Esophagus muscularis mucosa (tissue), 4 donors: ENCODE measurements around the gene CCL13. TPM values are rescaled to one million over a fixed set of nuclear protein-coding genes. Genes with fewer than 3 reads are reported as not detected.

Source experiments
- DNase-seq: peaks from one replicate; pipeline ENCODE4 v3.0.0-alpha.2; 2017; ENCODE audit errors: extremely low spot score
- H3K27ac ChIP-seq, 4 donors: fragments of 200-600 bp; sonication (generic); replicated peaks in 1 of 4; 1 replicate in 3 of 4; 2 replicates in 1 of 4; pipeline ENCODE4 v1.5.1; 2016 to 2019; ENCODE audit warnings: mild to moderate bottlenecking in 1 of 4
- H3K27me3 ChIP-seq, 4 donors: fragments of 200-600 bp; sonication (generic); one replicate each; pipeline versions ENCODE4 v1.5.1 to v1.6.0; 2016 to 2019
- H3K36me3 ChIP-seq, 4 donors: fragments of 200-600 bp; sonication (generic); one replicate each; pipeline ENCODE4 v1.5.1; 2016 to 2019
- H3K4me1 ChIP-seq, 4 donors: fragments of 200-600 bp; sonication (generic); one replicate each; pipeline ENCODE4 v1.5.1; 2016 to 2019
- H3K4me3 ChIP-seq, 4 donors: fragments of 200-600 bp; sonication (generic); 1 replicate in 2 of 4; 2 replicates in 2 of 4; pipeline ENCODE4 v1.5.1; 2016 to 2019; ENCODE audit warnings: mild to moderate bottlenecking in 4 of 4, moderate library complexity in 1 of 4
- H3K9me3 ChIP-seq, 4 donors: fragments of 200-600 bp; sonication (generic); 1 replicate in 3 of 4; 2 replicates in 1 of 4; pipeline ENCODE4 v1.5.1; 2016 to 2019
- CTCF ChIP-seq, 3 experiments: fragments of 200-600 bp in 2 of 3; fragments of 450-650 bp in 1 of 3; sonication (generic) in 2 of 3; IDR thresholded peaks; one replicate each; pipeline ENCODE4 v1.5.1; 2017 to 2019; ENCODE audit warnings: antibody characterized with exemption in 3 of 3, mild to moderate bottlenecking in 2 of 3, moderate library complexity in 1 of 3
- EP300 ChIP-seq: sonication (generic); formaldehyde crosslinking; IDR thresholded peaks from one replicate; pipeline ENCODE4 v1.6.1; 2017; ENCODE audit warnings: antibody characterized with exemption
- POLR2A ChIP-seq: fragments of 450-650 bp; IDR thresholded peaks from one replicate; pipeline ENCODE4 v1.6.1; 2017; ENCODE audit warnings: antibody characterized with exemption, moderate library complexity, mild to moderate bottlenecking, low read depth
- POLR2AphosphoS5 ChIP-seq, 2 donors: sonication (generic); formaldehyde crosslinking; IDR thresholded peaks; one replicate each; pipeline ENCODE4 v1.6.1; 2017; ENCODE audit warnings: antibody characterized with exemption in 2 of 2
- whole genome bisulfite sequencing: methylation state at CpG from one replicate; pipeline ENCODE4 v1.1.5; 2018; 5-methylcytosine and 5-hydroxymethylcytosine counted together
- intact Hi-C: fragments of 100-400 bp; cut with DNase I; formaldehyde crosslinking; loops from one replicate; pipeline ENCODE4 v1.15.1; 2023
- total RNA-seq, 4 donors: library from RNA; depleted of rRNA; stranded (reverse); fragments of >200 nt; gene quantifications; one replicate each; pipeline versions ENCODE4 v1.1.0 to v1.2.1, GENCODE V29; 2016

The CCL13 gene
- total RNA-seq, 4 donors from 2014 or later, result 0.78 to 3.6 (median 2.0) TPM; not detected in 1

GRCh38 chr17:34377078-34377823 is 21.0 kb downstream of the CCL13 start:
- H3K4me1 ChIP-seq, result no peaks in the 10 kb centered on the region
- no peak overlapping the region for H3K4me3 ChIP-seq
- no peaks in the 10 kb centered on the region for H3K36me3 ChIP-seq
- 88% methylated on average over 3 of the region's 3 CpGs for WGBS
- DNase-seq, result no peak
- no peak for TF ChIP-seq EP300
- TF ChIP-seq POLR2AphosphoS5 (IDR thresholded peaks at IDR 0.05), result no peak
- no peak for TF ChIP-seq CTCF (IDR thresholded peaks at IDR 0.05)
- no peak for TF ChIP-seq POLR2A
- peaks cover 0 to 11% (median 0%) of the 10 kb centered on the region in 4 donors for H3K27me3 ChIP-seq
- H3K27ac ChIP-seq, result no peak overlapping the region
- intact Hi-C loops, result no loop called here
- H3K9me3 ChIP-seq, result no peaks in the 10 kb centered on the region

DNA sequence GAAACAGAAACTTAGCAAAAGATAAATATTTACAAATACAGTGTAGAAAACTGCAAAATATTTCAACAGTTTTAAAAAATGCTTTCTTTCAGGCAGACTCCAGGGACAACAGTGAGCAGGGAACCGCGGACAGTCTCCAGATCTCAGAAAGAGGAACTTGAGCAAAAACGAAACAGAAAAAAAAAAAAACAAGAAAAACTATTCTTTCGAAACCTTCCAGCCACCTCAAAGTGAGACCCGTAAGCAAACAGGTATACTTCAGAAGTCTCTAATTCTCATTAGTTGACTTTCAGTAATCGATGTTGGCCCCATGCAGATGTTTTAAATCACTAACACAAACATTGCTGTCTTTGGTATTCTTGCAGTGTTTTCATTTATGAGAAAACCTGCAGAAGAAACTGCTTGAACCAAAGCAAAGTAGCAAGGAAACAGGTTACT is 22.4 kb downstream of the CCL13 start:
- TF ChIP-seq EP300 (no peak), POLR2A (no peak), POLR2AphosphoS5 (IDR thresholded peaks at IDR 0.05) (no peak), CTCF (IDR thresholded peaks at IDR 0.05) (no peak)
- intact Hi-C loops, result no loop called here
- no peak overlapping the region for H3K27ac ChIP-seq
- WGBS, result 14% methylated on average over 6 of the region's 6 CpGs
- no peaks in the 10 kb centered on the region for H3K4me1 ChIP-seq
- peaks cover 0 to 16% (median 0%) of the 10 kb centered on the region in 4 donors for H3K27me3 ChIP-seq
- no peak for DNase-seq
- no peaks in the 10 kb centered on the region for H3K36me3 ChIP-seq
- H3K9me3 ChIP-seq, result no peaks in the 10 kb centered on the region
- no peak overlapping the region for H3K4me3 ChIP-seq

- no peak overlapping the region for H3K4me3 ChIP-seq
Measured at GRCh38 chr17:34379868-34380267, 23.6 kb downstream of the CCL13 start.

GRCh38 chr17:34382621-34383124 is 26.4 kb downstream of the CCL13 start:
- DNase-seq, result no peak
- 37% methylated on average over 7 of the region's 7 CpGs for WGBS
- Histone ChIP-seq H3K27me3 (peaks cover 0 to 30% (median 0%) of the 10 kb centered on the region in 4 donors), H3K36me3 (no peaks in the 10 kb centered on the region), H3K4me1 (peaks cover 0 to 3% (median 0%) of the 10 kb centered on the region in 4 donors), H3K27ac (no peak overlapping the region), H3K4me3 (no peak overlapping the region), H3K9me3 (no peaks in the 10 kb centered on the region)
- intact Hi-C loops, result no loop called here
- no peak for TF ChIP-seq POLR2A
- TF ChIP-seq EP300, result no peak
- no peak for TF ChIP-seq POLR2AphosphoS5 (IDR thresholded peaks at IDR 0.05)
- no peak for TF ChIP-seq CTCF (IDR thresholded peaks at IDR 0.05)

More at GRCh38 chr17:34379868-34380267, 23.6 kb downstream of the CCL13 start:
- DNase-seq, result no peak
- intact Hi-C loops, result no loop called here
- TF ChIP-seq EP300, result no peak
- no peak for TF ChIP-seq CTCF (IDR thresholded peaks at IDR 0.05)
- TF ChIP-seq POLR2AphosphoS5 (IDR thresholded peaks at IDR 0.05), result no peak
- Histone ChIP-seq H3K36me3 (no peaks in the 10 kb centered on the region), H3K27ac (no peak overlapping the region), H3K4me1 (no peaks in the 10 kb centered on the region), H3K9me3 (no peaks in the 10 kb centered on the region), H3K27me3 (peaks cover 0 to 16% (median 0%) of the 10 kb centered on the region in 4 donors)
- 70% methylated on average over 5 of the region's 5 CpGs for WGBS
